ENCODE results near the gene TMEM63B. TPM values are rescaled to one million over a fixed set of nuclear protein-coding genes. Genes with fewer than 3 reads are reported as not detected.

Gene TMEM63B
- total RNA-seq, 3 donors from 2014 or later: 57.0 to 108 (median 79.6) TPM

GRCh38 chr6:44169886-44170570, 42.7 kb downstream of the TMEM63B start:
- Histone ChIP-seq H3K9me3 (no peaks in the 10 kb centered on the region), H3K4me1 (ENCODE audit: low read depth) (peaks cover 8% of the 10 kb centered on the region), H3K4me3 (no peak overlapping the region), H3K36me3 (ENCODE audit: low read depth) (no peaks in the 10 kb centered on the region)
- ATAC-seq (peak; percentile 54), DNase-seq (no peak)
- no peak for TF ChIP-seq CTCF (IDR thresholded peaks at IDR 0.05)
- intact Hi-C loops (cut with DNase I, micrococcal nuclease): loop anchor here in 1 of 2 donors (10.0 kb wide), 1 partner anchor 65 kb away; no protein-coding TSS in a partner anchor

GRCh38 chr6:44171899-44172546, 44.7 kb downstream of the TMEM63B start:
- ATAC-seq: no peak
- Histone ChIP-seq H3K4me1 (ENCODE audit: low read depth) (peaks cover 8% of the 10 kb centered on the region), H3K4me3 (no peak overlapping the region), H3K9me3 (no peaks in the 10 kb centered on the region), H3K36me3 (ENCODE audit: low read depth) (no peaks in the 10 kb centered on the region)
- no peak for DNase-seq
- TF ChIP-seq CTCF (IDR thresholded peaks at IDR 0.05): no peak
- intact Hi-C loops (cut with DNase I, micrococcal nuclease): loop anchor here in 1 of 2 donors (10.0 kb wide), 1 partner anchor 63 kb away; no protein-coding TSS in a partner anchor

- peaks cover 8% of the 10 kb centered on the region for H3K4me1 ChIP-seq (ENCODE audit: low read depth)
- no peaks in the 10 kb centered on the region for H3K36me3 ChIP-seq (ENCODE audit: low read depth)
- DNase-seq (peak; percentile 76 to 94 (median 85)), ATAC-seq (peak; percentile 88)
- no peak overlapping the region for H3K4me3 ChIP-seq
- intact Hi-C loops (cut with DNase I, micrococcal nuclease): loop anchor here in 1 of 2 donors (10.0 kb wide), 1 partner anchor 62 kb away; no protein-coding TSS in a partner anchor
- TF ChIP-seq CTCF (IDR thresholded peaks at IDR 0.05): peak; percentile 86
- H3K9me3 ChIP-seq: no peaks in the 10 kb centered on the region
Measured at GRCh38 chr6:44172731-44173500, 45.6 kb downstream of the TMEM63B start.

GRCh38 chr6:44176130-44176761, 48.9 kb downstream of the TMEM63B start:
- intact Hi-C loops (cut with DNase I, micrococcal nuclease): loop anchor here in 1 of 2 donors (10.0 kb wide), 1 partner anchor 59 kb away; no protein-coding TSS in a partner anchor
- no peaks in the 10 kb centered on the region for H3K9me3 ChIP-seq
- H3K4me3 ChIP-seq: no peak overlapping the region
- ATAC-seq (no peak), DNase-seq (no peak)
- no peaks in the 10 kb centered on the region for H3K36me3 ChIP-seq (ENCODE audit: low read depth)
- no peak for TF ChIP-seq CTCF (IDR thresholded peaks at IDR 0.05)
- H3K4me1 ChIP-seq (ENCODE audit: low read depth): no peaks in the 10 kb centered on the region
